ENCODE measurements around the gene PTPN1. TPM values are rescaled to one million over a fixed set of nuclear protein-coding genes. Genes with fewer than 3 reads are reported as not detected.
"Not testable (repeated sequence)": the region's sequence is repeated elsewhere in the genome, so short reads cannot be mapped to it uniquely, and the experiment has no call there.

PTPN1 gene
- total and polyA plus RNA-seq, 4 donors, result 5.8 to 10.6 (median 9.7) TPM

- no peaks in the 10 kb centered on the region for H3K9me3 ChIP-seq (ENCODE audit: control insufficient read depth in 4 of 4, low read length in 3 of 4)
- H3K9ac ChIP-seq (ENCODE audit: low read depth in 1 of 2, low read length in 2 of 2), result no peak overlapping the region
- H3K4me1 ChIP-seq (ENCODE audit: control insufficient read depth in 4 of 4, insufficient read depth in 4 of 4, low read length in 3 of 4), result peaks cover 7 to 15% (median 14%) of the 10 kb centered on the region in 4 donors
- H3K27me3 ChIP-seq (ENCODE audit: control insufficient read depth in 4 of 4, insufficient read depth in 4 of 4, low read length in 3 of 4), result no peaks in the 10 kb centered on the region
- no peak overlapping the region for H3K4me3 ChIP-seq (ENCODE audit: low read depth in 1 of 3, low read length in 3 of 3)
- H3K27ac ChIP-seq (ENCODE audit: low read depth in 1 of 2, low read length in 2 of 2), result no peak overlapping the region
- WGBS, result 87% methylated on average over 11 of the region's 11 CpGs
- TF ChIP-seq NR2F2 (IDR thresholded peaks at IDR 0.05), result no peak
- no peak for TF ChIP-seq FOXA1 (IDR thresholded peaks at IDR 0.05)
- TF ChIP-seq, protein P1, sequence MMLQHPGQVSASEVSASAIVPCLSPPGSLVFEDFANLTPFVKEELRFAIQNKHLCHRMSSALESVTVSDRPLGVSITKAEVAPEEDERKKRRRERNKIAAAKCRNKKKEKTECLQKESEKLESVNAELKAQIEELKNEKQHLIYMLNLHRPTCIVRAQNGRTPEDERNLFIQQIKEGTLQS (IDR thresholded peaks at IDR 0.05), result no peak
- no peak for TF ChIP-seq JUND (IDR thresholded peaks at IDR 0.05)
- TF ChIP-seq GABPA (IDR thresholded peaks at IDR 0.05 in 1 of 2, conservative IDR thresholded peaks at IDR 0.05 in 1 of 2), result no peak
- TF ChIP-seq TAF1 (conservative IDR thresholded peaks at IDR 0.05), result no peak
- no peak for TF ChIP-seq FOXA2 (IDR thresholded peaks at IDR 0.05)
- no peak for TF ChIP-seq HNF4A (conservative IDR thresholded peaks at IDR 0.05)
- TF ChIP-seq HNF4G (IDR thresholded peaks at IDR 0.05), result no peak
- no peak for TF ChIP-seq ZBTB33 (IDR thresholded peaks at IDR 0.05)
- no peak for TF ChIP-seq SP1 (IDR thresholded peaks at IDR 0.05)
- TF ChIP-seq, protein P2, sequence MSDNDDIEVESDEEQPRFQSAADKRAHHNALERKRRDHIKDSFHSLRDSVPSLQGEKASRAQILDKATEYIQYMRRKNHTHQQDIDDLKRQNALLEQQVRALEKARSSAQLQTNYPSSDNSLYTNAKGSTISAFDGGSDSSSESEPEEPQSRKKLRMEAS (IDR thresholded peaks at IDR 0.05), result no peak
- DNase-seq (ENCODE audit: low spot score), result no peak
- peaks cover 4 to 19% (median 15%) of the 10 kb centered on the region in 4 donors for H3K36me3 ChIP-seq (ENCODE audit: control insufficient read depth in 4 of 4, insufficient read depth in 3 of 4, low read depth in 1 of 4, low read length in 3 of 4)
These were observed 58.4 kb downstream of the PTPN1 start for GRCh38 chr20:50568549-50568942.

- Histone ChIP-seq H3K36me3 (ENCODE audit: control insufficient read depth in 4 of 4, insufficient read depth in 3 of 4, low read depth in 1 of 4, low read length in 3 of 4) (peaks cover 4 to 22% (median 15%) of the 10 kb centered on the region in 4 donors), H3K4me1 (ENCODE audit: control insufficient read depth in 4 of 4, insufficient read depth in 4 of 4, low read length in 3 of 4) (peaks cover 9 to 20% (median 19%) of the 10 kb centered on the region in 4 donors)
- whole genome bisulfite sequencing, result 97% methylated on average over 7 of the region's 7 CpGs
- not testable (repeated sequence) for H3K4me3 ChIP-seq (ENCODE audit: low read depth in 1 of 3, low read length in 3 of 3); H3K27me3 ChIP-seq (ENCODE audit: control insufficient read depth in 4 of 4, insufficient read depth in 4 of 4, low read length in 3 of 4); H3K27ac ChIP-seq (ENCODE audit: low read depth in 1 of 2, low read length in 2 of 2); DNase-seq (ENCODE audit: low spot score); H3K9ac ChIP-seq (ENCODE audit: low read depth in 1 of 2, low read length in 2 of 2); H3K9me3 ChIP-seq (ENCODE audit: control insufficient read depth in 4 of 4, low read length in 3 of 4)
These were observed 59.3 kb downstream of the PTPN1 start for GRCh38 chr20:50569487-50569863.

DNA sequence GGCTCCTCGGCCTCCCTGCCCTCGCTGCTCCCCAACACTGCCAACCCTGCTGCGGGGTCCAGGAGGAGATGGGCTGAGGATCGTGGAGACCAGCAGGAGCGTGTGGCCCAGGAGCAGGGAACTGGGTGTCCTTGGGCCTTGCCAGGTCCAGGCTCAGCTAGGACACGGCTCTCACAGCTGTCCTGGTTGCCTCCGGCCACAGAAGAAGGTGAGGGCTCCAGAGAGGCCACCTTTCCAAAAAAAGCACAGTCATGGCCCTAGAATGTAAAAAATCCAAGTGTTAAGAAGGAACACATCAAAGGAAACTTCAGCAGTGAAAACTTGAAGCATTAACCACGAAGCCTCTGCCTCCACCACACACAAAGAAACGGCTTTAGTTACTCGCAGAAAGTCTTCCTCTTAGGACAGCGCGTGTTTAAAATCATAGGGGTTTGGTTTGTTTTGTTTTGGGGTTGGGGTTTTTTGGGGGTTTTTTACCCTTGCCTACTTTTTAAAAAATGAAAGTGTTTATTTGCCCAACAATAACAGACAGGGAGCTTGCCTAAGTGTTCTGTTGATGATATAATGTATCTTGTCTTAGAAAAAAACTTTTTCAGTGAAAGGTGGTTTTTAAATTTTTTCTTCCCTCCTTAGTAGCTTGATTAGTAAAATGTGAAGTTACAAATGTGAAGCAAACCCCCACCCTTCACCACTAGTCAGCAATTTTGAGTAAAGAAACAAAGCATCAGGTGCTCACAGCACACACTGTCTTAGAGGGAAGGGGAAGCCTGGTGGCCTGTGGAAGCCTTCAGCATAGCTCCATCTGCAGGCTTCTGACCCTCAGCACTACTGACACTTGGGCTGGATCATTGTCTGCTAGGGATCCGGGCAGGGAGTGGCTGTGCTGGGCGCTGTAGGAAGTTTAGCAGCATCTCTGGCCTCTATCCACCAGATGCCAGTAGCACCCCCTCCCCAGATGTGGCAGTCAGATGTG, 60.0 kb downstream of the PTPN1 start:
- Histone ChIP-seq H3K9ac (ENCODE audit: low read depth in 1 of 2, low read length in 2 of 2) (no peak overlapping the region), H3K4me3 (ENCODE audit: low read depth in 1 of 3, low read length in 3 of 3) (no peak overlapping the region), H3K36me3 (ENCODE audit: control insufficient read depth in 4 of 4, insufficient read depth in 3 of 4, low read depth in 1 of 4, low read length in 3 of 4) (peaks cover 4 to 25% (median 20%) of the 10 kb centered on the region in 4 donors), H3K27me3 (ENCODE audit: control insufficient read depth in 4 of 4, insufficient read depth in 4 of 4, low read length in 3 of 4) (no peaks in the 10 kb centered on the region), H3K4me1 (ENCODE audit: control insufficient read depth in 4 of 4, insufficient read depth in 4 of 4, low read length in 3 of 4) (peaks cover 9 to 20% (median 19%) of the 10 kb centered on the region in 4 donors), H3K9me3 (ENCODE audit: control insufficient read depth in 4 of 4, low read length in 3 of 4) (no peaks in the 10 kb centered on the region), H3K27ac (ENCODE audit: low read depth in 1 of 2, low read length in 2 of 2) (no peak overlapping the region)
- TF ChIP-seq HNF4A (conservative IDR thresholded peaks at IDR 0.05), result no peak
- peak; percentile 20 for TF ChIP-seq CTCF (IDR thresholded peaks at IDR 0.05; ENCODE audit: low read depth, low read length, missing input control)
- TF ChIP-seq EGR1 (IDR thresholded peaks at IDR 0.05; ENCODE audit: low read depth in 2 of 2), result no peak
- no peak for TF ChIP-seq FOXA1 (IDR thresholded peaks at IDR 0.05)
- TF ChIP-seq YY1 (IDR thresholded peaks at IDR 0.05), result no peak
- TF ChIP-seq RAD21 (IDR thresholded peaks at IDR 0.05), result peak; percentile 65 to 69
- DNase-seq (ENCODE audit: low spot score), result no peak
- WGBS, result 91% methylated on average over 14 of the region's 14 CpGs
